ENCODE data around the gene ETNK2. TPM values are rescaled to one million over a fixed set of nuclear protein-coding genes. Genes with fewer than 3 reads are reported as not detected.

The ETNK2 gene
- total RNA-seq, 1 donor from 2014 or later, result 5.0 TPM

GRCh38 chr1:204146965-204147364, 4.9 kb downstream of the ETNK2 start:
- no peak overlapping the region for H3K27ac Mint-ChIP-seq (ENCODE audit: unreplicated experiment)
- TF ChIP-seq CTCF (IDR thresholded peaks at IDR 0.05; ENCODE audit: partially characterized antibody, unreplicated experiment), result no peak
- peaks cover 19% of the 10 kb centered on the region for H3K27me3 Mint-ChIP-seq (ENCODE audit: unreplicated experiment)
- no peaks in the 10 kb centered on the region for H3K36me3 Mint-ChIP-seq (ENCODE audit: unreplicated experiment)
- no peak for DNase-seq
- H3K4me1 Mint-ChIP-seq (ENCODE audit: low read depth, unreplicated experiment), result no peaks in the 10 kb centered on the region
- peaks cover 1% of the 10 kb centered on the region for H3K9me3 Mint-ChIP-seq (ENCODE audit: unreplicated experiment)
- no peak overlapping the region for H3K4me3 Mint-ChIP-seq (ENCODE audit: unreplicated experiment)

GRCh38 chr1:204146309-204146708, 5.5 kb downstream of the ETNK2 start:
- H3K27me3 Mint-ChIP-seq (ENCODE audit: unreplicated experiment), result peaks cover 19% of the 10 kb centered on the region
- no peak overlapping the region for H3K27ac Mint-ChIP-seq (ENCODE audit: unreplicated experiment)
- no peaks in the 10 kb centered on the region for H3K4me1 Mint-ChIP-seq (ENCODE audit: low read depth, unreplicated experiment)
- TF ChIP-seq CTCF (IDR thresholded peaks at IDR 0.05; ENCODE audit: partially characterized antibody, unreplicated experiment), result no peak
- H3K36me3 Mint-ChIP-seq (ENCODE audit: unreplicated experiment), result no peaks in the 10 kb centered on the region
- peaks cover 1% of the 10 kb centered on the region for H3K9me3 Mint-ChIP-seq (ENCODE audit: unreplicated experiment)
- H3K4me3 Mint-ChIP-seq (ENCODE audit: unreplicated experiment), result no peak overlapping the region
- DNase-seq, result no peak

- no peak for TF ChIP-seq CTCF (IDR thresholded peaks at IDR 0.05; ENCODE audit: partially characterized antibody, unreplicated experiment)
- DNase-seq, result no peak
- peaks cover 14% of the 10 kb centered on the region for H3K27me3 Mint-ChIP-seq (ENCODE audit: unreplicated experiment)
- H3K4me3 Mint-ChIP-seq (ENCODE audit: unreplicated experiment), result no peak overlapping the region
- no peaks in the 10 kb centered on the region for H3K36me3 Mint-ChIP-seq (ENCODE audit: unreplicated experiment)
- no peak overlapping the region for H3K27ac Mint-ChIP-seq (ENCODE audit: unreplicated experiment)
- H3K4me1 Mint-ChIP-seq (ENCODE audit: low read depth, unreplicated experiment), result no peaks in the 10 kb centered on the region
- H3K9me3 Mint-ChIP-seq (ENCODE audit: unreplicated experiment), result peaks cover 1% of the 10 kb centered on the region
Measured at GRCh38 chr1:204145033-204145504, 6.8 kb downstream of the ETNK2 start.

GRCh38 chr1:204143276-204144041, 8.4 kb downstream of the ETNK2 start:
- Mint-ChIP-seq H3K27ac (ENCODE audit: unreplicated experiment) (no peak overlapping the region), H3K9me3 (ENCODE audit: unreplicated experiment) (peaks cover 1% of the 10 kb centered on the region), H3K36me3 (ENCODE audit: unreplicated experiment) (no peaks in the 10 kb centered on the region), H3K27me3 (ENCODE audit: unreplicated experiment) (peaks cover 8% of the 10 kb centered on the region), H3K4me1 (ENCODE audit: low read depth, unreplicated experiment) (no peaks in the 10 kb centered on the region), H3K4me3 (ENCODE audit: unreplicated experiment) (no peak overlapping the region)
- no peak for DNase-seq
- TF ChIP-seq CTCF (IDR thresholded peaks at IDR 0.05; ENCODE audit: partially characterized antibody, unreplicated experiment), result no peak
